BLaER1 (cell line): ENCODE results near the gene COL4A1.

Experiments
- H3K27ac ChIP-seq: shearing (Covaris generic); formaldehyde crosslinking; 2 replicates; pipeline ENCODE4 v1.8.1; 2022
- H3K27me3 ChIP-seq: shearing (Covaris generic); formaldehyde crosslinking; 2 replicates; pipeline ENCODE4 v1.8.1; 2022
- H3K36me3 ChIP-seq: shearing (Covaris generic); formaldehyde crosslinking; 2 replicates; pipeline ENCODE4 v1.8.1; 2022
- H3K4me1 ChIP-seq: shearing (Covaris generic); formaldehyde crosslinking; 2 replicates; pipeline ENCODE4 v1.8.1; 2022
- H3K4me2 ChIP-seq: shearing (Covaris generic); formaldehyde crosslinking; 2 replicates; pipeline ENCODE4 v1.8.1; 2022
- H3K4me3 ChIP-seq: shearing (Covaris generic); formaldehyde crosslinking; 2 replicates; pipeline ENCODE4 v1.8.1; 2022
- H3K9ac ChIP-seq: shearing (Covaris generic); formaldehyde crosslinking; 2 replicates; pipeline ENCODE4 v1.8.1; 2022
- H3K9me3 ChIP-seq: shearing (Covaris generic); formaldehyde crosslinking; 2 replicates; pipeline ENCODE4 v1.8.1; 2022
- H4K20me1 ChIP-seq: shearing (Covaris generic); formaldehyde crosslinking; 2 replicates; pipeline ENCODE4 v1.8.1; 2022
- Cebpa-rat ChIP-seq: shearing (Covaris generic); IDR thresholded peaks from 2 replicates; pipeline ENCODE4 v1.8.1; 2022

Gene COL4A1

DNA sequence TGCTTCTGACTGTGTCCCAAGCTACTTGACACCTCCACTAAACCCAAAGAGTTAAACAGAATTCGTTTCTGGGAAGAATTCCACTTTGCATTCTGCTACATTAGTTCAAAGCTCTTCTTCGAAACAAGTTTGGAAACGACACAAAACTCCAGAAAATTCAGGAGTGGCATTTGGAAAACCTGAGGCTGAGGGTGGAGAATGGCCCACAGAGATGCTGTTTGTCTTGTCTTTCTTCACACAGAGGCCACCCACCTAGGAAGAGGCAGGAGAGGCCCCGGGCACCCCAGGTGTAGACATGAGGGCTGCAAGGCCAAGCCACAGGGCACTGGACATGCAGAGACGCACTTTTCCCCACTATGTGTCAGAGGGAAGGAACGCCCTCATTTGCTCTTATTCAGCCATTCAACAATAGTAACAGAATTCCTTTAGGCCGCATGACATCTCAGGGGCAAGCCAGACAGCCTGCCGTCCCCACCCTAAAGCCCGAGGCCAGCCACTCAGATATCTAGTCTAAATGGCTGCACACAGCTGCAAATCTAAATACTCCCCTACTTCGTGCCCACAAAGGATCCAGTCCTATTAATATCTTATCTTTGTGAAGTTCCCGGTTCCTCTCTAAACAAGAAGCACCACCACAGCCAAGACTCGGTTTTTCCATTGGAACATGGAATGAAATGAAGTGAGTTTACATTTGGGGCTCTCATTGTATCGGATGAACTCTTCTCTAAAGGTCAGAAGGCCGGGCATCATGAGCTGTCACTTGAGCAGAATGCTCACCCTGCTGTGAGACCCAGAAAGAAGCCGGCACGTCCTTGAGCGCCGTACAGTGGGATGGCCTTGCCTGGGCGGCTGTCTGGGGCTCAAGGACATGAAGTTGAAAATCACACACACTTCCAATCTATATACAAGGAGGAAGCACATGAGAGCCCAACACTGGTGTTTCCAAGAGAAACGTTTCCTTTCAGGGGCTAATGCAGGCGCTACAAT lies 19.8 kb downstream of the COL4A1 start:
- Histone ChIP-seq H3K9me3 (no peaks in the 10 kb centered on the region), H3K27me3 (no peaks in the 10 kb centered on the region), H3K4me1 (peaks cover 20% of the 10 kb centered on the region), H4K20me1 (no peaks in the 10 kb centered on the region), H3K4me2 (peak overlapping the region; percentile 14), H3K27ac (peak overlapping the region; percentile 4; the same call in 1 of the 2 replicates), H3K9ac (no peak overlapping the region), H3K36me3 (no peaks in the 10 kb centered on the region), H3K4me3 (no peak overlapping the region)
- TF ChIP-seq Cebpa-rat, result no peak

GRCh38 chr13:110285991-110286832 lies 20.7 kb downstream of the COL4A1 start:
- no peaks in the 10 kb centered on the region for H3K9me3 ChIP-seq
- H3K36me3 ChIP-seq, result no peaks in the 10 kb centered on the region
- peaks cover 20% of the 10 kb centered on the region for H3K4me1 ChIP-seq
- H4K20me1 ChIP-seq, result no peaks in the 10 kb centered on the region
- no peaks in the 10 kb centered on the region for H3K27me3 ChIP-seq
- H3K4me2 ChIP-seq, result no peak overlapping the region
- H3K9ac ChIP-seq, result no peak overlapping the region
- no peak overlapping the region for H3K27ac ChIP-seq
- TF ChIP-seq Cebpa-rat, result no peak
- no peak overlapping the region for H3K4me3 ChIP-seq

- no peaks in the 10 kb centered on the region for H3K9me3 ChIP-seq
- peaks cover 20% of the 10 kb centered on the region for H3K4me1 ChIP-seq
- no peak for TF ChIP-seq Cebpa-rat
- no peak overlapping the region for H3K4me2 ChIP-seq
- H3K36me3 ChIP-seq, result no peaks in the 10 kb centered on the region
- H4K20me1 ChIP-seq, result no peaks in the 10 kb centered on the region
- no peak overlapping the region for H3K9ac ChIP-seq
- H3K27ac ChIP-seq, result no peak overlapping the region
- no peaks in the 10 kb centered on the region for H3K27me3 ChIP-seq
- no peak overlapping the region for H3K4me3 ChIP-seq
Observed at GRCh38 chr13:110284779-110285484, 22.0 kb downstream of the COL4A1 start.

GRCh38 chr13:110283736-110284517 lies 23.0 kb downstream of the COL4A1 start:
- Histone ChIP-seq H3K27ac (no peak overlapping the region), H3K4me1 (peaks cover 20% of the 10 kb centered on the region), H3K36me3 (no peaks in the 10 kb centered on the region), H3K27me3 (no peaks in the 10 kb centered on the region), H3K4me2 (no peak overlapping the region), H3K9me3 (no peaks in the 10 kb centered on the region), H3K4me3 (no peak overlapping the region), H3K9ac (no peak overlapping the region), H4K20me1 (no peaks in the 10 kb centered on the region)
- TF ChIP-seq Cebpa-rat, result no peak

GRCh38 chr13:110282316-110282841 lies 24.6 kb downstream of the COL4A1 start:
- no peaks in the 10 kb centered on the region for H3K9me3 ChIP-seq
- TF ChIP-seq Cebpa-rat, result no peak
- H3K27me3 ChIP-seq, result no peaks in the 10 kb centered on the region

GRCh38 chr13:110281736-110282135 lies 25.2 kb downstream of the COL4A1 start:
- Histone ChIP-seq H3K27ac (no peak overlapping the region), H3K27me3 (no peaks in the 10 kb centered on the region), H3K4me3 (no peak overlapping the region), H3K4me2 (no peak overlapping the region), H3K36me3 (no peaks in the 10 kb centered on the region), H3K9me3 (no peaks in the 10 kb centered on the region), H3K4me1 (peaks cover 2% of the 10 kb centered on the region), H3K9ac (no peak overlapping the region), H4K20me1 (no peaks in the 10 kb centered on the region)
- TF ChIP-seq Cebpa-rat, result no peak

More at GRCh38 chr13:110282316-110282841, 24.6 kb downstream of the COL4A1 start:
- H3K4me2 ChIP-seq, result no peak overlapping the region
- no peak overlapping the region for H3K4me3 ChIP-seq
- no peaks in the 10 kb centered on the region for H3K36me3 ChIP-seq
- peaks cover 8% of the 10 kb centered on the region for H3K4me1 ChIP-seq
- no peaks in the 10 kb centered on the region for H4K20me1 ChIP-seq
- no peak overlapping the region for H3K9ac ChIP-seq
- H3K27ac ChIP-seq, result no peak overlapping the region

- no peaks in the 10 kb centered on the region for H4K20me1 ChIP-seq
- no peaks in the 10 kb centered on the region for H3K4me1 ChIP-seq
- no peak overlapping the region for H3K4me2 ChIP-seq
- H3K27me3 ChIP-seq, result no peaks in the 10 kb centered on the region
- no peak overlapping the region for H3K27ac ChIP-seq
- H3K4me3 ChIP-seq, result no peak overlapping the region
- H3K36me3 ChIP-seq, result no peaks in the 10 kb centered on the region
- H3K9ac ChIP-seq, result no peak overlapping the region
- H3K9me3 ChIP-seq, result no peaks in the 10 kb centered on the region
- TF ChIP-seq Cebpa-rat, result no peak
Observed at GRCh38 chr13:110280985-110281688, 25.8 kb downstream of the COL4A1 start.

GRCh38 chr13:110280231-110280813 lies 26.6 kb downstream of the COL4A1 start:
- no peaks in the 10 kb centered on the region for H3K9me3 ChIP-seq
- no peaks in the 10 kb centered on the region for H3K36me3 ChIP-seq
- no peak overlapping the region for H3K4me2 ChIP-seq
- no peak overlapping the region for H3K27ac ChIP-seq
- no peak for TF ChIP-seq Cebpa-rat
- no peak overlapping the region for H3K9ac ChIP-seq
- H3K4me1 ChIP-seq, result no peaks in the 10 kb centered on the region
- H4K20me1 ChIP-seq, result no peaks in the 10 kb centered on the region
- no peak overlapping the region for H3K4me3 ChIP-seq
- no peaks in the 10 kb centered on the region for H3K27me3 ChIP-seq
